Body of pancreas (tissue), 4 donors: ENCODE results near the gene GJB3.

ENCODE experiments used
- CTCF ChIP-seq, 7 experiments: fragments of 450-650 bp in 4 of 7; fragments of 200-600 bp in 3 of 7; sonication (generic) in 3 of 7; IDR thresholded peaks; one replicate each; pipeline ENCODE4 v1.5.1; 2016 to 2019; ENCODE audit warnings: antibody characterized with exemption in 7 of 7
- POLR2A ChIP-seq, 3 donors: fragments of 450-650 bp; IDR thresholded peaks; one replicate each; pipeline ENCODE4 v1.6.1; 2016; ENCODE audit warnings: antibody characterized with exemption in 3 of 3, mild to moderate bottlenecking in 2 of 3

DNA sequence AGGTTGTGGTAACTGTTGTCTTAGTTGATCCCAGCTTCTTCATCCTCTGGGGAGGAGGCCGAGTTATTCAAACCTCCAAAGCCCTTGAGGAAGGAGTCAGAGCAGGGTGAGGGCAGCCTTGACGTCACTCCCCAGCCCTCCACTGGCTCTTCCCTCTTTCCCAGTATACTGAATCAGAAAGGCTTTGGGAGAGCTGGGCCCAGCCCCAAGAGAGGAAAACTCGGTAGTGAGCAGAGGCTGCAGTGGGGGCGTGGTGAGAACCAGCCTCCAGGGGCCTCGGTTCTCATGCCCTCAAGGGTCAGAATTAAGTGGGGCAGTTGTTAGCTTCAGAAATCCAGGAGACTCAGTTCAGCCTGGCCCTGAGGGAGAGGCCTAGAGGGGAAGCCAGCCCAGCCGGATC lies 10.0 kb downstream of the GJB3 start:
- TF ChIP-seq CTCF (IDR thresholded peaks at IDR 0.05) (no peak), POLR2A (IDR thresholded peaks at IDR 0.05) (no peak)
